Measurements from ENCODE around the gene C6orf132.

- TF ChIP-seq POLR2A (IDR thresholded peaks at IDR 0.05; ENCODE audit: low read length) (no peak), GATA1 (IDR thresholded peaks at IDR 0.05; ENCODE audit: low read depth, low read length) (no peak)
These were observed 30.1 kb downstream of the C6orf132 start for GRCh38 chr6:42112351-42112750.
